WTC11 (cell line): Measurements from ENCODE around the gene PSD. TPM values are rescaled to one million over a fixed set of nuclear protein-coding genes. Genes with fewer than 3 reads are reported as not detected.

Experiments used
- ATAC-seq: fragments of 200-7000 bp; cut with Tn5 transposase; 2 replicates; pipeline ENCODE4 v1.10.0; 2021; ENCODE audit warnings: mild to moderate bottlenecking, moderate library complexity
- CTCF ChIA-PET: fragments of 300-600 bp; sonication (Branson Sonifier 250); formaldehyde crosslinking; loops from one replicate; lab custom pipeline; 2021; ENCODE audit warnings: antibody characterized with exemption; lab: Charles Lee
- POLR2A ChIA-PET: fragments of 350-600 bp; sonication (Branson Sonifier 250); formaldehyde crosslinking; loops from one replicate; lab custom pipeline; 2021; ENCODE audit warnings: antibody characterized with exemption; lab: Charles Lee
- DNase-seq: peaks from one replicate; pipeline ENCODE4 v3.0.0; 2021; ENCODE audit warnings: low spot score
- H3K27ac Mint-ChIP-seq: 2 replicates; pipeline ENCODE4 v1.8.0; 2021; ENCODE audit warnings: mixed read lengths
- H3K27me3 Mint-ChIP-seq: 2 replicates; pipeline ENCODE4 v1.8.0; 2021; ENCODE audit warnings: low read depth, mild to moderate bottlenecking, moderate library complexity, mixed read lengths
- H3K36me3 Mint-ChIP-seq: 2 replicates; pipeline ENCODE4 v1.8.0; 2021; ENCODE audit warnings: mixed read lengths
- H3K4me1 Mint-ChIP-seq: 2 replicates; pipeline ENCODE4 v1.8.0; 2022; ENCODE audit warnings: mixed read lengths
- H3K4me3 Mint-ChIP-seq: 2 replicates; pipeline ENCODE4 v1.8.0; 2021; ENCODE audit warnings: mild to moderate bottlenecking, moderate library complexity, mixed read lengths
- H3K9me3 Mint-ChIP-seq: 2 replicates; pipeline ENCODE4 v1.8.0; 2021; ENCODE audit warnings: mixed read lengths
- FOXP1 ChIP-seq: sonication (generic); formaldehyde crosslinking; IDR thresholded peaks from 2 replicates; pipeline ENCODE4 v1.8.0; 2022; ENCODE audit warnings: missing genetic modification reagents, mild to moderate bottlenecking, moderate library complexity, borderline replicate concordance
- HMGXB4 ChIP-seq: sonication (generic); formaldehyde crosslinking; IDR thresholded peaks from 2 replicates; pipeline ENCODE4 v1.8.1; 2023; ENCODE audit warnings: mild to moderate bottlenecking, moderate library complexity, missing genetic modification reagents
- NR2C2 ChIP-seq: sonication (generic); formaldehyde crosslinking; IDR thresholded peaks from 2 replicates; pipeline ENCODE4 v1.8.0; 2022; ENCODE audit warnings: mild to moderate bottlenecking, missing genetic modification reagents
- NR3C1 ChIP-seq: sonication (generic); formaldehyde crosslinking; conservative IDR thresholded peaks from 2 replicates; pipeline ENCODE4 v1.8.1; 2023; ENCODE audit warnings: low read depth, mild to moderate bottlenecking, missing genetic modification reagents
- SP1 ChIP-seq: sonication (generic); formaldehyde crosslinking; conservative IDR thresholded peaks from 2 replicates; pipeline ENCODE4 v1.8.1; 2022; ENCODE audit warnings: missing genetic modification reagents
- TEAD1 ChIP-seq: sonication (generic); formaldehyde crosslinking; IDR thresholded peaks from 2 replicates; pipeline ENCODE4 v1.8.0; 2022; ENCODE audit warnings: mild to moderate bottlenecking, missing genetic modification reagents
- TEAD4 ChIP-seq: sonication (generic); formaldehyde crosslinking; IDR thresholded peaks from 2 replicates; pipeline ENCODE4 v1.8.0; 2022; ENCODE audit warnings: mild to moderate bottlenecking, missing genetic modification reagents
- ZNF121 ChIP-seq: sonication (generic); formaldehyde crosslinking; IDR thresholded peaks from 2 replicates; pipeline ENCODE4 v1.8.0; 2023; ENCODE audit warnings: missing genetic modification reagents
- ZNF219 ChIP-seq: sonication (generic); formaldehyde crosslinking; IDR thresholded peaks from 2 replicates; pipeline ENCODE4 v1.8.0; 2023; ENCODE audit warnings: missing genetic modification reagents, mild to moderate bottlenecking, borderline replicate concordance
- ZNF423 ChIP-seq: fragments of 250-450 bp; sonication (Bioruptor Pico); IDR thresholded peaks from 2 replicates; pipeline ENCODE4 v2.1.2; 2022; ENCODE audit warnings: mild to moderate bottlenecking, moderate library complexity
- total RNA-seq: library from RNA; stranded (reverse); gene quantifications from 3 replicates; pipeline ENCODE4 v1.2.3, GENCODE V29; 2021
- TF ChIP-seq, protein P1 (sequence below): sonication (generic); formaldehyde crosslinking; IDR thresholded peaks from 2 replicates; pipeline ENCODE4 v1.8.1; 2023; ENCODE audit warnings: mild to moderate bottlenecking, missing genetic modification reagents, borderline replicate concordance
- TF ChIP-seq, protein P2 (sequence below): sonication (generic); formaldehyde crosslinking; IDR thresholded peaks from 2 replicates; pipeline ENCODE4 v1.8.0; 2022; ENCODE audit warnings: missing genetic modification reagents

The PSD gene
- total RNA-seq, 1 experiment from 2014 or later = 12.5 TPM

DNA sequence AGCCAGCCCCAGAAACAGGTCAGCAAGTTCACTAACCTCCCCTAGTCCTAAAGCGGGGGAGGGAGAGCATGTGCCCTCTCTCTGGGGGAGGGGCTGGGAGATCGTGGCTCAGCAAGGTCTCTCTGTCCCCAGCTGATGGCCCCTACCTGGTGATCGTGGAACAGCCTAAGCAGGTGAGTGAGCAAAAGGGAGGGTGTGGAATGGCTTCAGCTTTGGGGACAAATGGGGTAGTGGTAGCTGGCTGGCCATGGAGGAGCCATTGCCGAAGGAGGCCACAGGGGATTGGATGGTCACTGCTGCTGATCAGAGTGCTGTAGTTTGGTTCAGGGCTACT is 22.3 kb downstream of the PSD start (continued):
- TF ChIP-seq HMGXB4 (CRISPR knock-in tag) (no peak), NR3C1 (CRISPR knock-in tag) (no peak), TEAD1 (CRISPR knock-in tag) (no peak), ZNF219 (no peak)
- TF ChIP-seq, protein P1, sequence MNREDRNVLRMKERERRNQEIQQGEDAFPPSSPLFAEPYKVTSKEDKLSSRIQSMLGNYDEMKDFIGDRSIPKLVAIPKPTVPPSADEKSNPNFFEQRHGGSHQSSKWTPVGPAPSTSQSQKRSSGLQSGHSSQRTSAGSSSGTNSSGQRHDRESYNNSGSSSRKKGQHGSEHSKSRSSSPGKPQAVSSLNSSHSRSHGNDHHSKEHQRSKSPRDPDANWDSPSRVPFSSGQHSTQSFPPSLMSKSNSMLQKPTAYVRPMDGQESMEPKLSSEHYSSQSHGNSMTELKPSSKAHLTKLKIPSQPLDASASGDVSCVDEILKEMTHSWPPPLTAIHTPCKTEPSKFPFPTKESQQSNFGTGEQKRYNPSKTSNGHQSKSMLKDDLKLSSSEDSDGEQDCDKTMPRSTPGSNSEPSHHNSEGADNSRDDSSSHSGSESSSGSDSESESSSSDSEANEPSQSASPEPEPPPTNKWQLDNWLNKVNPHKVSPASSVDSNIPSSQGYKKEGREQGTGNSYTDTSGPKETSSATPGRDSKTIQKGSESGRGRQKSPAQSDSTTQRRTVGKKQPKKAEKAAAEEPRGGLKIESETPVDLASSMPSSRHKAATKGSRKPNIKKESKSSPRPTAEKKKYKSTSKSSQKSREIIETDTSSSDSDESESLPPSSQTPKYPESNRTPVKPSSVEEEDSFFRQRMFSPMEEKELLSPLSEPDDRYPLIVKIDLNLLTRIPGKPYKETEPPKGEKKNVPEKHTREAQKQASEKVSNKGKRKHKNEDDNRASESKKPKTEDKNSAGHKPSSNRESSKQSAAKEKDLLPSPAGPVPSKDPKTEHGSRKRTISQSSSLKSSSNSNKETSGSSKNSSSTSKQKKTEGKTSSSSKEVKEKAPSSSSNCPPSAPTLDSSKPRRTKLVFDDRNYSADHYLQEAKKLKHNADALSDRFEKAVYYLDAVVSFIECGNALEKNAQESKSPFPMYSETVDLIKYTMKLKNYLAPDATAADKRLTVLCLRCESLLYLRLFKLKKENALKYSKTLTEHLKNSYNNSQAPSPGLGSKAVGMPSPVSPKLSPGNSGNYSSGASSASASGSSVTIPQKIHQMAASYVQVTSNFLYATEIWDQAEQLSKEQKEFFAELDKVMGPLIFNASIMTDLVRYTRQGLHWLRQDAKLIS = no peak
- TF ChIP-seq, protein P2, sequence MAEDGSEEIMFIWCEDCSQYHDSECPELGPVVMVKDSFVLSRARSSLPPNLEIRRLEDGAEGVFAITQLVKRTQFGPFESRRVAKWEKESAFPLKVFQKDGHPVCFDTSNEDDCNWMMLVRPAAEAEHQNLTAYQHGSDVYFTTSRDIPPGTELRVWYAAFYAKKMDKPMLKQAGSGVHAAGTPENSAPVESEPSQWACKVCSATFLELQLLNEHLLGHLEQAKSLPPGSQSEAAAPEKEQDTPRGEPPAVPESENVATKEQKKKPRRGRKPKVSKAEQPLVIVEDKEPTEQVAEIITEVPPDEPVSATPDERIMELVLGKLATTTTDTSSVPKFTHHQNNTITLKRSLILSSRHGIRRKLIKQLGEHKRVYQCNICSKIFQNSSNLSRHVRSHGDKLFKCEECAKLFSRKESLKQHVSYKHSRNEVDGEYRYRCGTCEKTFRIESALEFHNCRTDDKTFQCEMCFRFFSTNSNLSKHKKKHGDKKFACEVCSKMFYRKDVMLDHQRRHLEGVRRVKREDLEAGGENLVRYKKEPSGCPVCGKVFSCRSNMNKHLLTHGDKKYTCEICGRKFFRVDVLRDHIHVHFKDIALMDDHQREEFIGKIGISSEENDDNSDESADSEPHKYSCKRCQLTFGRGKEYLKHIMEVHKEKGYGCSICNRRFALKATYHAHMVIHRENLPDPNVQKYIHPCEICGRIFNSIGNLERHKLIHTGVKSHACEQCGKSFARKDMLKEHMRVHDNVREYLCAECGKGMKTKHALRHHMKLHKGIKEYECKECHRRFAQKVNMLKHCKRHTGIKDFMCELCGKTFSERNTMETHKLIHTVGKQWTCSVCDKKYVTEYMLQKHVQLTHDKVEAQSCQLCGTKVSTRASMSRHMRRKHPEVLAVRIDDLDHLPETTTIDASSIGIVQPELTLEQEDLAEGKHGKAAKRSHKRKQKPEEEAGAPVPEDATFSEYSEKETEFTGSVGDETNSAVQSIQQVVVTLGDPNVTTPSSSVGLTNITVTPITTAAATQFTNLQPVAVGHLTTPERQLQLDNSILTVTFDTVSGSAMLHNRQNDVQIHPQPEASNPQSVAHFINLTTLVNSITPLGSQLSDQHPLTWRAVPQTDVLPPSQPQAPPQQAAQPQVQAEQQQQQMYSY (CRISPR knock-in tag) = no peak
- TF ChIP-seq, all 79 proteins: peak for 0

DNA sequence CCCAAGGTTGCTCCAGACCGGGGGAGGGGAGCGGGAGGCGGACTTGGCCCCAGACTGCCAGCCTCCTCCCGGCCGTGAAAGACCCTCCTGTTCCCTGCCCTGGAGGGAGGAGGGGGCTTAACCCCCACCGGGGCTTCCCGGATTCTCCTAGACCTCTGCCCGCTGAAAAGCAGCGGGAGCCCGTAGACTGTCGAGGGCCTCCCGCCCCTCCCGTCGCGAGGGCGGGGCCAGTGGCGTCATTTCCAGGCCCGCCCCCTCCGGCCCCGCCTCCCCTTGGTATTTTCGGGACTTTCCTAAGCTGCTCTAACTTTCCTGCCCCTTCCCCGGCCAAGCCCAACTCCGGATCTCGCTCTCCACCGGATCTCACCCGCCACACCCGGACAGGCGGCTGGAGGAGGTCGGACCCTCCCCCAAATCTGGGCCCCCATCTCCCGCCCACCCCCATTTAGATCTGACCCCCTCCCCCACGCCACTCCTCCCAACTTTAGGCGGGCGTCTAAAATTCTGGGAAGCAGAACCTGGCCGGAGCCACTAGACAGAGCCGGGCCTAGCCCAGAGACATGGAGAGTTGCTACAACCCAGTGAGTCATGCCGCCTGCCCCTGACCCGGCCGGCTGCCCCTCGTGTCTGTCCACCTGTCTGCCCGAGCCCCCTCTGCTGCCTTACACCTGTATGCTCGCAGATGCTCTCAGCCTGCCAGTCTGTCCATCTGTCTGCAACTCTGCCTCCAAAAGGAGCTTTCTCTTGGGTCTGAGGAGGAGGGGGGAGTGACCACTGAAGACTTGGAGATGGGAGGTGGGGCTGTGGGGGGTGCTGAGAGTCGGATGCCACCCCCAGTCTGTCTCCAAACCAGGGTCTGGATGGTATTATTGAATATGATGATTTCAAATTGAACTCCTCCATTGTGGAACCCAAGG is 22.9 kb downstream of the PSD start, which contains the start of gene NFKB2:
TSS of gene NFKB2 (plus strand) at position 306 of the 917 bp plus-strand sequence. CDS start at position 561, 255 bp downstream.
- Mint-ChIP-seq H3K27ac (peak within 1 kb of the TSS; percentile 12; the same call in 1 of the 2 replicates), H3K9me3 (no peaks in the 10 kb centered on the region), H3K4me3 (peak within 1 kb of the TSS; percentile 75), H3K4me1 (peaks cover 21% of the 10 kb centered on the region), H3K36me3 (no peaks in the 10 kb centered on the region; the same call in 1 of the 2 replicates)
- ATAC-seq = peak; percentile 29
- CTCF ChIA-PET = interaction anchor here (0.5 to 9.1 kb wide), 27 partner anchors 8 to 318 kb away, joined by 3 to 115 read pairs (median 5); partner anchors contain the start of genes ARL3, C10orf95, CUEDC2 and FBXL15
- POLR2A ChIA-PET = interaction anchor here (1.0 to 3.2 kb wide), 4 partner anchors 25 to 55 kb away, joined by 3 to 12 read pairs (median 5); partner anchors contain the start of genes C10orf95, CUEDC2 and FBXL15
- TF ChIP-seq TEAD4 (CRISPR knock-in tag) (no peak), ZNF423 (CRISPR knock-in tag) (peak; percentile 41; the same call in 1 of the 2 replicates), SP1 (CRISPR knock-in tag) (peak; percentile 98)
- TF ChIP-seq, all 79 proteins: peak for 2
- H3K27me3 Mint-ChIP-seq = peaks cover 51% of the 10 kb centered on the region
- DNase-seq = peak; percentile 89

- CTCF ChIA-PET = interaction anchor here (0.6 to 9.1 kb wide), 22 partner anchors 9 to 321 kb away, joined by 3 to 115 read pairs (median 5); partner anchors contain the start of genes ARL3, C10orf95, ELOVL3 and FBXL15
- peak overlapping the region; percentile 12; the same call in 1 of the 2 replicates for H3K27ac Mint-ChIP-seq
These were observed 23.7 kb downstream of the PSD start for GRCh38 chr10:102394801-102395399.

More at GRCh38 chr10:102394801-102395399, 23.7 kb downstream of the PSD start:
- no peaks in the 10 kb centered on the region for H3K9me3 Mint-ChIP-seq
- POLR2A ChIA-PET = interaction anchor here (2.0 to 3.2 kb wide), 2 partner anchors 26 to 56 kb away, joined by 6 to 12 read pairs; partner anchors contain the start of genes C10orf95 and FBXL15
- H3K4me3 Mint-ChIP-seq = peak overlapping the region; percentile 75
- no peak for DNase-seq
- H3K36me3 Mint-ChIP-seq = no peaks in the 10 kb centered on the region; the same call in 1 of the 2 replicates
- 0 out of 2 replicates have a peak, but pooled peaks have one; percentile 32 for TF ChIP-seq ZNF121 (CRISPR knock-in tag)
- no peak for TF ChIP-seq NR2C2 (CRISPR knock-in tag)
- TF ChIP-seq FOXP1 (CRISPR knock-in tag) = 0 out of 2 replicates have a peak, but pooled peaks have one; percentile 45
- TF ChIP-seq, all 79 proteins: peak for 2
- Mint-ChIP-seq H3K27me3 (peaks cover 44% of the 10 kb centered on the region), H3K4me1 (peaks cover 21% of the 10 kb centered on the region)
- no peak for ATAC-seq
